GM18870 (cell line): ENCODE results near the gene KREMEN1.
"Not testable (repeated sequence)": the region's sequence is repeated elsewhere in the genome, so short reads cannot be mapped to it uniquely, and the experiment has no call there.

Source experiments
- ATAC-seq: cut with Tn5 transposase; IDR thresholded peaks from one replicate; pipeline ENCODE4 v1.9.1; 2021; ENCODE audit warnings: moderate library complexity; ENCODE audit not compliant: unreplicated experiment

KREMEN1 gene

GRCh38 chr22:29102300-29102699, 29.5 kb downstream of the KREMEN1 start:
- no peak for ATAC-seq

GRCh38 chr22:29103121-29103520, 30.3 kb downstream of the KREMEN1 start:
- no peak for ATAC-seq

GRCh38 chr22:29105468-29105867, 32.6 kb downstream of the KREMEN1 start:
- no peak for ATAC-seq

GRCh38 chr22:29106839-29107238, 34.0 kb downstream of the KREMEN1 start:
- no peak for ATAC-seq

GRCh38 chr22:29108137-29108536, 35.3 kb downstream of the KREMEN1 start:
- no peak for ATAC-seq

- ATAC-seq, result no peak
Measured at GRCh38 chr22:29109822-29110221, 37.0 kb downstream of the KREMEN1 start.

- no peak for ATAC-seq
Measured at GRCh38 chr22:29110946-29111345, 38.1 kb downstream of the KREMEN1 start.

GRCh38 chr22:29112121-29112520, 39.3 kb downstream of the KREMEN1 start:
- ATAC-seq, result no peak

GRCh38 chr22:29112681-29113080, 39.8 kb downstream of the KREMEN1 start:
- ATAC-seq, result no peak

GRCh38 chr22:29113319-29113718, 40.5 kb downstream of the KREMEN1 start:
- ATAC-seq, result no peak

- no peak for ATAC-seq
Measured at GRCh38 chr22:29114392-29114791, 41.6 kb downstream of the KREMEN1 start.

GRCh38 chr22:29115682-29116288, 43.0 kb downstream of the KREMEN1 start:
- no peak for ATAC-seq

GRCh38 chr22:29116397-29117123, 43.7 kb downstream of the KREMEN1 start:
- no peak for ATAC-seq

- no peak for ATAC-seq
Measured at GRCh38 chr22:29117799-29118477, 45.1 kb downstream of the KREMEN1 start.

GRCh38 chr22:29120098-29120912, 47.5 kb downstream of the KREMEN1 start:
- ATAC-seq, result not testable (repeated sequence)

GRCh38 chr22:29121124-29121523, 48.3 kb downstream of the KREMEN1 start:
- ATAC-seq, result no peak

- no peak for ATAC-seq
Measured at GRCh38 chr22:29122041-29122440, 49.2 kb downstream of the KREMEN1 start.

- no peak for ATAC-seq
Measured at GRCh38 chr22:29124777-29125442, 52.1 kb downstream of the KREMEN1 start.

GRCh38 chr22:29125443-29125778, 52.6 kb downstream of the KREMEN1 start:
- ATAC-seq, result no peak

GRCh38 chr22:29125844-29126243, 53.0 kb downstream of the KREMEN1 start:
- no peak for ATAC-seq
